ENCODE data around the gene IGFLR1.
"Not testable (repeated sequence)": the region's sequence is repeated elsewhere in the genome, so short reads cannot be mapped to it uniquely, and the experiment has no call there.

The IGFLR1 gene

GRCh38 chr19:35710784-35711723 lies 31.2 kb downstream of the IGFLR1 start:
- Histone ChIP-seq H3K4me3 (ENCODE audit: low read length) (no peak overlapping the region), H3K27ac (ENCODE audit: low read depth, low read length) (no peak overlapping the region), H3K4me1 (ENCODE audit: control insufficient read depth, insufficient read depth, low read length) (peaks cover 5% of the 10 kb centered on the region), H3K36me3 (ENCODE audit: control insufficient read depth, insufficient read depth, low read length) (no peaks in the 10 kb centered on the region), H3K27me3 (ENCODE audit: control insufficient read depth, insufficient read depth, low read length) (no peaks in the 10 kb centered on the region), H3K9ac (ENCODE audit: low read length) (no peak overlapping the region)

- H3K36me3 ChIP-seq (ENCODE audit: control insufficient read depth, insufficient read depth, low read length), result no peaks in the 10 kb centered on the region
- no peak overlapping the region for H3K27ac ChIP-seq (ENCODE audit: low read depth, low read length)
- no peak overlapping the region for H3K9ac ChIP-seq (ENCODE audit: low read length)
- no peak overlapping the region for H3K4me3 ChIP-seq (ENCODE audit: low read length)
- H3K4me1 ChIP-seq (ENCODE audit: control insufficient read depth, insufficient read depth, low read length), result no peaks in the 10 kb centered on the region
- H3K27me3 ChIP-seq (ENCODE audit: control insufficient read depth, insufficient read depth, low read length), result peaks cover 2% of the 10 kb centered on the region
Observed at GRCh38 chr19:35708391-35708790, 33.9 kb downstream of the IGFLR1 start.

- Histone ChIP-seq H3K36me3 (ENCODE audit: control insufficient read depth, insufficient read depth, low read length) (no peaks in the 10 kb centered on the region), H3K27me3 (ENCODE audit: control insufficient read depth, insufficient read depth, low read length) (peaks cover 3% of the 10 kb centered on the region), H3K4me1 (ENCODE audit: control insufficient read depth, insufficient read depth, low read length) (no peaks in the 10 kb centered on the region), H3K4me3 (ENCODE audit: low read length) (no peak within 1 kb of the TSS), H3K9ac (ENCODE audit: low read length) (no peak within 1 kb of the TSS), H3K27ac (ENCODE audit: low read depth, low read length) (no peak within 1 kb of the TSS)
Observed at GRCh38 chr19:35704218-35704617, 38.0 kb downstream of the IGFLR1 start, which contains the start of gene ZBTB32. Gene ZBTB32 (plus strand): TSS chr19:35704558. CDS start chr19:35714627, 10,069 bp downstream.

- Histone ChIP-seq H3K27me3 (ENCODE audit: control insufficient read depth, insufficient read depth, low read length) (peaks cover 3% of the 10 kb centered on the region), H3K4me1 (ENCODE audit: control insufficient read depth, insufficient read depth, low read length) (no peaks in the 10 kb centered on the region), H3K9ac (ENCODE audit: low read length) (no peak overlapping the region), H3K36me3 (ENCODE audit: control insufficient read depth, insufficient read depth, low read length) (no peaks in the 10 kb centered on the region), H3K4me3 (ENCODE audit: low read length) (no peak overlapping the region), H3K27ac (ENCODE audit: low read depth, low read length) (no peak overlapping the region)
Observed at GRCh38 chr19:35703343-35703742, 38.9 kb downstream of the IGFLR1 start.

- Histone ChIP-seq H3K4me3 (ENCODE audit: low read length) (peak overlapping the region; percentile 88), H3K27ac (ENCODE audit: low read depth, low read length) (no peak overlapping the region), H3K36me3 (ENCODE audit: control insufficient read depth, insufficient read depth, low read length) (no peaks in the 10 kb centered on the region), H3K9ac (ENCODE audit: low read length) (peak overlapping the region; percentile 86), H3K4me1 (ENCODE audit: control insufficient read depth, insufficient read depth, low read length) (no peaks in the 10 kb centered on the region), H3K27me3 (ENCODE audit: control insufficient read depth, insufficient read depth, low read length) (peaks cover 3% of the 10 kb centered on the region)
Observed at GRCh38 chr19:35702223-35703012, 39.8 kb downstream of the IGFLR1 start.

- no peak overlapping the region for H3K4me3 ChIP-seq (ENCODE audit: low read length)
- no peaks in the 10 kb centered on the region for H3K4me1 ChIP-seq (ENCODE audit: control insufficient read depth, insufficient read depth, low read length)
- H3K27ac ChIP-seq (ENCODE audit: low read depth, low read length), result no peak overlapping the region
- no peak overlapping the region for H3K9ac ChIP-seq (ENCODE audit: low read length)
- no peaks in the 10 kb centered on the region for H3K36me3 ChIP-seq (ENCODE audit: control insufficient read depth, insufficient read depth, low read length)
- no peaks in the 10 kb centered on the region for H3K27me3 ChIP-seq (ENCODE audit: control insufficient read depth, insufficient read depth, low read length)
Observed at GRCh38 chr19:35696835-35697234, 45.4 kb downstream of the IGFLR1 start.

GRCh38 chr19:35695895-35696422 lies 46.3 kb downstream of the IGFLR1 start:
- Histone ChIP-seq H3K27me3 (ENCODE audit: control insufficient read depth, insufficient read depth, low read length) (no peaks in the 10 kb centered on the region), H3K4me1 (ENCODE audit: control insufficient read depth, insufficient read depth, low read length) (no peaks in the 10 kb centered on the region), H3K27ac (ENCODE audit: low read depth, low read length) (no peak overlapping the region), H3K4me3 (ENCODE audit: low read length) (no peak overlapping the region), H3K9ac (ENCODE audit: low read length) (no peak overlapping the region), H3K36me3 (ENCODE audit: control insufficient read depth, insufficient read depth, low read length) (no peaks in the 10 kb centered on the region)

- no peaks in the 10 kb centered on the region for H3K27me3 ChIP-seq (ENCODE audit: control insufficient read depth, insufficient read depth, low read length)
- no peak overlapping the region for H3K9ac ChIP-seq (ENCODE audit: low read length)
- no peaks in the 10 kb centered on the region for H3K4me1 ChIP-seq (ENCODE audit: control insufficient read depth, insufficient read depth, low read length)
- H3K36me3 ChIP-seq (ENCODE audit: control insufficient read depth, insufficient read depth, low read length), result no peaks in the 10 kb centered on the region
- H3K27ac ChIP-seq (ENCODE audit: low read depth, low read length), result no peak overlapping the region
- no peak overlapping the region for H3K4me3 ChIP-seq (ENCODE audit: low read length)
Observed at GRCh38 chr19:35693835-35694599, 48.2 kb downstream of the IGFLR1 start.

GRCh38 chr19:35693422-35693821 lies 48.8 kb downstream of the IGFLR1 start:
- Histone ChIP-seq H3K4me3 (ENCODE audit: low read length) (no peak overlapping the region), H3K27ac (ENCODE audit: low read depth, low read length) (no peak overlapping the region), H3K36me3 (ENCODE audit: control insufficient read depth, insufficient read depth, low read length) (no peaks in the 10 kb centered on the region), H3K27me3 (ENCODE audit: control insufficient read depth, insufficient read depth, low read length) (no peaks in the 10 kb centered on the region), H3K9ac (ENCODE audit: low read length) (no peak overlapping the region), H3K4me1 (ENCODE audit: control insufficient read depth, insufficient read depth, low read length) (no peaks in the 10 kb centered on the region)

GRCh38 chr19:35692010-35692409 lies 50.2 kb downstream of the IGFLR1 start:
- H3K27ac ChIP-seq (ENCODE audit: low read depth, low read length), result no peak overlapping the region

GRCh38 chr19:35691106-35691505 lies 51.1 kb downstream of the IGFLR1 start:
- H3K27ac ChIP-seq (ENCODE audit: low read depth, low read length); H3K9ac ChIP-seq (ENCODE audit: low read length); H3K4me3 ChIP-seq (ENCODE audit: low read length); H3K36me3 ChIP-seq (ENCODE audit: control insufficient read depth, insufficient read depth, low read length); H3K27me3 ChIP-seq (ENCODE audit: control insufficient read depth, insufficient read depth, low read length); H3K4me1 ChIP-seq (ENCODE audit: control insufficient read depth, insufficient read depth, low read length): not testable (repeated sequence)

More at GRCh38 chr19:35692010-35692409, 50.2 kb downstream of the IGFLR1 start:
- Histone ChIP-seq H3K36me3 (ENCODE audit: control insufficient read depth, insufficient read depth, low read length) (no peaks in the 10 kb centered on the region), H3K4me3 (ENCODE audit: low read length) (no peak overlapping the region), H3K27me3 (ENCODE audit: control insufficient read depth, insufficient read depth, low read length) (no peaks in the 10 kb centered on the region), H3K4me1 (ENCODE audit: control insufficient read depth, insufficient read depth, low read length) (no peaks in the 10 kb centered on the region), H3K9ac (ENCODE audit: low read length) (no peak overlapping the region)

GRCh38 chr19:35689836-35690235 lies 52.4 kb downstream of the IGFLR1 start:
- H3K4me3 ChIP-seq (ENCODE audit: low read length), result no peak overlapping the region
- no peak overlapping the region for H3K9ac ChIP-seq (ENCODE audit: low read length)
- H3K4me1 ChIP-seq (ENCODE audit: control insufficient read depth, insufficient read depth, low read length), result no peaks in the 10 kb centered on the region
- no peaks in the 10 kb centered on the region for H3K36me3 ChIP-seq (ENCODE audit: control insufficient read depth, insufficient read depth, low read length)
- no peak overlapping the region for H3K27ac ChIP-seq (ENCODE audit: low read depth, low read length)
- H3K27me3 ChIP-seq (ENCODE audit: control insufficient read depth, insufficient read depth, low read length), result no peaks in the 10 kb centered on the region

Measured in rectal smooth muscle tissue (tissue), 1 donor.